NK-92 (cell line): Measurements from ENCODE around the gene TANK.
"Not testable (repeated sequence)": the region's sequence is repeated elsewhere in the genome, so short reads cannot be mapped to it uniquely, and the experiment has no call there.

Experiments
- DNase-seq: peaks from one replicate; lab custom pipeline; 2025; ENCODE audit not compliant: unreplicated experiment; lab: John Stamatoyannopoulos, UW

The TANK gene

DNA sequence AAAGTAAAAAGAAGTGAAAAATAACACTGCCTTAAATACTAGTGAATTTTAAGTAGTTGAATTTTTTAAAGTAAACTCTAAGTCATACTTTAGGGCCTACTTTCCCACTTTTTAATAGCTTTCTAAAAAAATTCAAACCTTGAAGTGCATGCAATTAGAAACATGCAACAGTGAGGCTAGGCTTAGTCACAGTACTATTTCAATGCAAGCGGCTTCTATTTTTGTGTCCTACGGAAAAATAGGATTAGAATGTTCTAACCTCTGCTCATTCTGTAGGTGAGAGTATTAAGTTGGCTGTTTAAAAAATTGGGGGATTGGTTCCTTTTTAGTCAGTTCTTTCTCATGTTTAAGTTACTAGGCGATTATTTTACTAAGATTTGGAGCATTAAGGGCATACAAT, 108.9 kb downstream of the TANK start:
- no peak for DNase-seq

- DNase-seq = no peak
Observed at GRCh38 chr2:161273038-161273760, 113.0 kb downstream of the TANK start.

GRCh38 chr2:161278564-161279229, 118.5 kb downstream of the TANK start:
- DNase-seq = not testable (repeated sequence)

DNA sequence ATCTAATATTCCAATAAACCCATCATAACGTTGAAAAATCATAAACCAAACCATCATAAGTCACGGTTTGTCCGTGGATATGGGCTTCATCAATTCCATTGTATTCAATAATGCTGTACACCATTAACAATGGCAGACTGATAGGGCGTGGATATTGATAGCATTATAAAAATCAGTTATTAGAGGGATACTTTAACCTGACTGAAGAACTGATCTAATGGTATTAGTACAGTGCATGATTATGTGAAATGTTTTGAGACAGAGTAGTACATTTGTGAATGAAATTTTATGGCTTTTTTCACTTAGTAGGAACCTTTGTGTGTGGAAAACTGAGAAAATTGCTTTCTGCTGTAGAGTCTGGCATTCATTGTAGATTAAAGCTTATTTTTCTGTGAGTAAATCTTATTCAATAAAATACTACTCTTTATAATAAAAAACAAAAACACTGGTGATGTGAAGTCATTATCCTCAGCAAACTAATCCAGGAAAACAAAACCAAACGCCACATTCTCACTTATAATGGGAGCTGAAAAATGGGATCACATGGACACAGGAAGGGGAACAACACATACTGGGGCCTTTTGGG, 119.1 kb downstream of the TANK start:
- not testable (repeated sequence) for DNase-seq

GRCh38 chr2:161280906-161281323, 120.7 kb downstream of the TANK start:
- DNase-seq = not testable (repeated sequence)

- not testable (repeated sequence) for DNase-seq
Observed at GRCh38 chr2:161281615-161282310, 121.5 kb downstream of the TANK start.

GRCh38 chr2:161282311-161282644, 122.0 kb downstream of the TANK start:
- DNase-seq = not testable (repeated sequence)

GRCh38 chr2:161283926-161284325, 123.7 kb downstream of the TANK start:
- no peak for DNase-seq
